ENCODE data around the gene PRRC2A.

- no peak for TF ChIP-seq CTCF (conservative IDR thresholded peaks at IDR 0.05 in 1 of 2, IDR thresholded peaks at IDR 0.05 in 1 of 2; ENCODE audit: extremely low read depth in 1 of 2, insufficient read depth in 1 of 2, low read depth in 1 of 2, low read length in 2 of 2)
- no peak for TF ChIP-seq EZH2 (IDR thresholded peaks at IDR 0.05; ENCODE audit: borderline replicate concordance, low read length)
These were observed 43.7 kb downstream of the PRRC2A start for GRCh38 chr6:31663961-31664789.

All from mammary epithelial cell (primary cell).